T-helper 2 cell treated with Interferon-gamma antibody and Interleukin-4, amounts not matched to agents 100 ng/mL and 5 ng/mL, for 36 hours (primary cell): ENCODE results near the gene HPS4. TPM values are rescaled to one million over a fixed set of nuclear protein-coding genes. Genes with fewer than 3 reads are reported as not detected.
"Not testable (repeated sequence)": the region's sequence is repeated elsewhere in the genome, so short reads cannot be mapped to it uniquely, and the experiment has no call there.

ENCODE experiments used
- intact Hi-C: fragments of 100-400 bp; cut with micrococcal nuclease; formaldehyde crosslinking; loops from one replicate; pipeline ENCODE4 v1.15.1; 2023
- total RNA-seq: library from RNA; stranded (reverse); gene quantifications from 2 replicates; pipeline ENCODE4 v1.2.3, GENCODE V29; 2022

Gene HPS4
- total RNA-seq, 1 donor from 2014 or later, result 29.9 TPM

- intact Hi-C loops, result no loop called here
These were observed 38.8 kb downstream of the HPS4 start for GRCh38 chr22:26444777-26445176.

GRCh38 chr22:26443901-26444690, 39.5 kb downstream of the HPS4 start:
- intact Hi-C loops, result no loop called here

- intact Hi-C loops, result no loop called here
These were observed 41.4 kb downstream of the HPS4 start for GRCh38 chr22:26442086-26442756.

GRCh38 chr22:26439559-26439958, 44.0 kb downstream of the HPS4 start:
- intact Hi-C loops, result no loop called here

GRCh38 chr22:26438776-26439175, 44.8 kb downstream of the HPS4 start:
- intact Hi-C loops, result not testable (repeated sequence)

GRCh38 chr22:26437694-26438392, 45.7 kb downstream of the HPS4 start:
- intact Hi-C loops, result no loop called here

GRCh38 chr22:26436903-26437515, 46.6 kb downstream of the HPS4 start:
- intact Hi-C loops, result no loop called here

GRCh38 chr22:26435327-26436093, 48.1 kb downstream of the HPS4 start:
- intact Hi-C loops, result no loop called here

- intact Hi-C loops, result loop anchor here (5.0 kb wide), 1 partner anchor 223 kb away; the partner anchor contains the start of gene MIAT
These were observed 49.8 kb downstream of the HPS4 start for GRCh38 chr22:26433805-26434204.

- intact Hi-C loops, result loop anchor here (5.0 kb wide), 1 partner anchor 225 kb away; the partner anchor contains the start of gene MIAT
These were observed 50.8 kb downstream of the HPS4 start for GRCh38 chr22:26432619-26433311.

GRCh38 chr22:26431261-26431995, 52.2 kb downstream of the HPS4 start:
- intact Hi-C loops, result loop anchor here (1.0 to 5.0 kb wide), 3 partner anchors 27 to 226 kb away; partner anchors contain the start of gene MIAT

GRCh38 chr22:26430600-26430999, 53.0 kb downstream of the HPS4 start:
- intact Hi-C loops, result loop anchor here (2.0 to 5.0 kb wide), 2 partner anchors 28 to 227 kb away; partner anchors contain the start of gene MIAT

- intact Hi-C loops, result loop anchor here (1.0 to 5.0 kb wide), 4 partner anchors 29 to 243 kb away; partner anchors contain the start of gene MIAT
These were observed 53.9 kb downstream of the HPS4 start for GRCh38 chr22:26429458-26430286.

GRCh38 chr22:26428515-26429457, 54.8 kb downstream of the HPS4 start, which contains the start of gene ASPHD2:
Gene ASPHD2, plus strand, starts transcription at chr22:26429260. Its CDS starts 4,356 bp downstream, at chr22:26433616.
- intact Hi-C loops, result loop anchor here (1.0 to 2.0 kb wide), 2 partner anchors 64 to 244 kb away; no protein-coding TSS in a partner anchor

GRCh38 chr22:26426924-26427323, 56.7 kb downstream of the HPS4 start:
- intact Hi-C loops, result no loop called here

GRCh38 chr22:26418620-26419019, 65.0 kb downstream of the HPS4 start:
- intact Hi-C loops, result no loop called here

- intact Hi-C loops, result no loop called here
These were observed 66.2 kb downstream of the HPS4 start for GRCh38 chr22:26417406-26417805.
